ENCODE data around the gene INAFM1.
"Not testable (repeated sequence)": the region's sequence is repeated elsewhere in the genome, so short reads cannot be mapped to it uniquely, and the experiment has no call there.

INAFM1 gene

GRCh38 chr19:47271949-47272348 is 2.7 kb upstream of the INAFM1 start:
- DNase-seq: no peak

GRCh38 chr19:47272448-47273312 is 2.0 kb upstream of the INAFM1 start:
- DNase-seq: no peak

- peak; percentile 90 for DNase-seq
These were observed 1.2 kb upstream of the INAFM1 start for GRCh38 chr19:47273313-47274070.

- no peak for DNase-seq
These were observed 441 bp downstream of the INAFM1 start for GRCh38 chr19:47274891-47275761.

- no peak for DNase-seq
These were observed 1.2 kb downstream of the INAFM1 start for GRCh38 chr19:47275791-47276461.

- DNase-seq: not testable (repeated sequence)
These were observed 1.8 kb downstream of the INAFM1 start for GRCh38 chr19:47276513-47276912.

- no peak for DNase-seq
These were observed 5.6 kb downstream of the INAFM1 start for GRCh38 chr19:47280183-47280797.

GRCh38 chr19:47283405-47284059 is 8.8 kb downstream of the INAFM1 start:
- no peak for DNase-seq

GRCh38 chr19:47284324-47284899 is 9.7 kb downstream of the INAFM1 start:
- DNase-seq: peak; percentile 36

- DNase-seq: peak; percentile 84
These were observed 21.4 kb downstream of the INAFM1 start for GRCh38 chr19:47296036-47296435.

- not testable (repeated sequence) for DNase-seq
These were observed 26.2 kb downstream of the INAFM1 start for GRCh38 chr19:47300867-47301266.

GRCh38 chr19:47302249-47302648 is 27.6 kb downstream of the INAFM1 start:
- no peak for DNase-seq

GRCh38 chr19:47303966-47304365 is 29.3 kb downstream of the INAFM1 start:
- no peak for DNase-seq

- peak; percentile 46 for DNase-seq
These were observed 30.6 kb downstream of the INAFM1 start for GRCh38 chr19:47305309-47305751.

- no peak for DNase-seq
These were observed 31.6 kb downstream of the INAFM1 start for GRCh38 chr19:47306303-47306702.

GRCh38 chr19:47309038-47309437 is 34.4 kb downstream of the INAFM1 start:
- DNase-seq: no peak

GRCh38 chr19:47309608-47310007 is 34.9 kb downstream of the INAFM1 start, which contains the start of gene C5AR1:
C5AR1 (plus strand) TSS chr19:47309861; CDS start chr19:47309896, 35 bp downstream.
- no peak for DNase-seq

GRCh38 chr19:47310323-47310722 is 35.6 kb downstream of the INAFM1 start:
- DNase-seq: no peak

GRCh38 chr19:47310819-47311218 is 36.1 kb downstream of the INAFM1 start:
- DNase-seq: peak; percentile 37

GRCh38 chr19:47312366-47313006 is 37.8 kb downstream of the INAFM1 start:
- no peak for DNase-seq
